A673 (cell line): ENCODE measurements around the gene STARD3NL. TPM values are rescaled to one million over a fixed set of nuclear protein-coding genes. Genes with fewer than 3 reads are reported as not detected.

ENCODE experiments used
- BruUV-seq: library from RNA; stranded (reverse); fragments of 400-500 nt; replicated peaks from 2 replicates; lab custom pipeline; 2021; lab: Mats Ljungman, UMichigan
- CTCF ChIA-PET: fragments of 300-600 bp; sonication (Branson Sonifier 250); formaldehyde crosslinking; loops from one replicate; lab custom pipeline; 2022; ENCODE audit warnings: antibody characterized with exemption; lab: Charles Lee
- POLR2A ChIA-PET: fragments of 300-600 bp; sonication (Branson Sonifier 250); formaldehyde crosslinking; loops from one replicate; lab custom pipeline; 2022; ENCODE audit warnings: antibody characterized with exemption; ENCODE audit not compliant: low non-redundant PET; lab: Charles Lee
- DNase-seq: peaks from one replicate; pipeline ENCODE4 v3.0.0-alpha.2; 2015; ENCODE audit warnings: low spot score
- H3K27ac ChIP-seq: fragments of 200-600 bp; sonication (generic); 2 replicates; pipeline ENCODE4 v1.5.1; 2016; ENCODE audit warnings: mixed run types, low read depth, mild to moderate bottlenecking, mixed read lengths, antibody characterized with exemption, low read length; ENCODE audit not compliant: poor library complexity, severe bottlenecking
- H3K27me3 ChIP-seq: fragments of 200-600 bp; sonication (generic); replicated peaks from 2 replicates; pipeline ENCODE4 v1.6.1; 2017; ENCODE audit warnings: mixed run types, low read depth, mild to moderate bottlenecking, mixed read lengths, antibody characterized with exemption, low read length; ENCODE audit not compliant: insufficient read depth, poor library complexity
- H3K36me3 ChIP-seq: fragments of 200-600 bp; sonication (generic); 2 replicates; pipeline ENCODE4 v1.6.1; 2016; ENCODE audit warnings: mixed run types, mild to moderate bottlenecking, mixed read lengths, antibody characterized with exemption, low read length; ENCODE audit not compliant: insufficient read depth, poor library complexity, severe bottlenecking
- H3K4me1 ChIP-seq: fragments of 200-600 bp; sonication (generic); 2 replicates; pipeline ENCODE4 v1.6.1; 2017; ENCODE audit warnings: mixed run types, mild to moderate bottlenecking, mixed read lengths, antibody characterized with exemption, low read length; ENCODE audit not compliant: insufficient read depth, poor library complexity, severe bottlenecking
- H3K4me3 ChIP-seq: fragments of 200-600 bp; sonication (generic); 2 replicates; pipeline ENCODE4 v1.5.1; 2016; ENCODE audit warnings: low read depth, mixed run types, mild to moderate bottlenecking, mixed read lengths, low read length; ENCODE audit not compliant: poor library complexity, severe bottlenecking
- H3K9me3 ChIP-seq: fragments of 200-600 bp; sonication (generic); 2 replicates; pipeline ENCODE4 v1.6.1; 2016; ENCODE audit warnings: mixed run types, low read depth, mild to moderate bottlenecking, mixed read lengths, antibody characterized with exemption, low read length; ENCODE audit not compliant: poor library complexity, severe bottlenecking
- CTCF ChIP-seq: fragments of 300-800, 200-600 bp; sonication (generic); conservative IDR thresholded peaks from 2 replicates; pipeline ENCODE4 v1.5.1; 2017; ENCODE audit warnings: low read depth, mild to moderate bottlenecking, antibody characterized with exemption, low read length, moderate library complexity, mixed read lengths
- EZH2 ChIP-seq: fragments of 200-600 bp; sonication (generic); IDR thresholded peaks from 2 replicates; pipeline ENCODE4 v1.6.1; 2017; ENCODE audit warnings: borderline replicate concordance, low read depth, mild to moderate bottlenecking, mixed read lengths, antibody characterized with exemption, low read length; ENCODE audit not compliant: poor library complexity, severe bottlenecking
- intact Hi-C: fragments of 100-400 bp; cut with micrococcal nuclease; formaldehyde crosslinking; loops from one replicate; pipeline ENCODE4 v1.10.0; 2022; ENCODE audit not compliant: unreplicated experiment
- total RNA-seq: library from RNA; stranded (reverse); gene quantifications from 2 replicates; pipeline ENCODE4 v1.2.3, GENCODE V29; 2021

Gene STARD3NL
- total RNA-seq, 1 experiment from 2014 or later = 34.8 TPM

- no TSS peak for BruUV-seq
- H3K36me3 ChIP-seq = no peaks in the 10 kb centered on the region
- H3K4me1 ChIP-seq = peaks cover 35% of the 10 kb centered on the region
- H3K4me3 ChIP-seq = no peak overlapping the region
- ChIA-PET POLR2A (no interaction called here), CTCF (no interaction called here)
- peaks cover 10% of the 10 kb centered on the region for H3K9me3 ChIP-seq
- H3K27me3 ChIP-seq = no peaks in the 10 kb centered on the region
- no peak for TF ChIP-seq EZH2
- no peak for TF ChIP-seq CTCF
- intact Hi-C loops = no loop called here
- H3K27ac ChIP-seq = no peak overlapping the region
- DNase-seq = no peak
Observed at GRCh38 chr7:38191791-38192190, 13.7 kb downstream of the STARD3NL start.

- intact Hi-C loops = no loop called here
- H3K27ac ChIP-seq = no peak overlapping the region
- DNase-seq = no peak
- peaks cover 10% of the 10 kb centered on the region for H3K9me3 ChIP-seq
- H3K27me3 ChIP-seq = no peaks in the 10 kb centered on the region
- ChIA-PET CTCF (interaction anchor here (1.1 kb wide), 1 partner anchor 23 kb away, joined by 4 read pairs; no protein-coding TSS in a partner anchor), POLR2A (no interaction called here)
- H3K36me3 ChIP-seq = no peaks in the 10 kb centered on the region
- TF ChIP-seq CTCF (no peak), EZH2 (no peak)
- BruUV-seq = no TSS peak
- no peak overlapping the region for H3K4me3 ChIP-seq
- H3K4me1 ChIP-seq = peaks cover 35% of the 10 kb centered on the region
Observed at GRCh38 chr7:38192327-38192726, 14.3 kb downstream of the STARD3NL start.

- no peak for DNase-seq
- H3K9me3 ChIP-seq = peaks cover 10% of the 10 kb centered on the region
- no peak overlapping the region for H3K4me3 ChIP-seq
- H3K4me1 ChIP-seq = peaks cover 18% of the 10 kb centered on the region
- no peaks in the 10 kb centered on the region for H3K27me3 ChIP-seq
- no peak overlapping the region for H3K27ac ChIP-seq
- POLR2A ChIA-PET = no interaction called here
- CTCF ChIA-PET = interaction anchor here (1.6 kb wide), 1 partner anchor 20 kb away, joined by 3 read pairs; no protein-coding TSS in a partner anchor
- H3K36me3 ChIP-seq = no peaks in the 10 kb centered on the region
- intact Hi-C loops = no loop called here
- TF ChIP-seq CTCF (no peak), EZH2 (no peak)
- no TSS peak for BruUV-seq
Observed at GRCh38 chr7:38195804-38196595, 18.0 kb downstream of the STARD3NL start.
